HepG2 (cell line): Measurements from ENCODE around the gene MUCL3. TPM values are rescaled to one million over a fixed set of nuclear protein-coding genes. Genes with fewer than 3 reads are reported as not detected.
A peak's percentile ranks its signal among the peaks of the same experiment; 100 is the strongest.

Experiments used
- DZIP1 ChIP-seq: sonication (generic); formaldehyde crosslinking; IDR thresholded peaks from 2 replicates; pipeline ENCODE4 v1.5.0; 2020; ENCODE audit warnings: mild to moderate bottlenecking, missing genetic modification reagents
- NCOA2 ChIP-seq: sonication (generic); formaldehyde crosslinking; IDR thresholded peaks from 2 replicates; pipeline ENCODE4 v1.8.0; 2022; ENCODE audit warnings: inconsistent platforms
- NFKBIZ ChIP-seq: IDR thresholded peaks from 2 replicates; pipeline ENCODE4 v1.6.1; 2018; ENCODE audit warnings: missing genetic modification reagents, missing compliant biosample characterization
- TAF1 ChIP-seq: sonication (generic); formaldehyde crosslinking; IDR thresholded peaks from 2 replicates; pipeline ENCODE4 v1.4.0; 2020; ENCODE audit warnings: missing genetic modification reagents
- TEAD3 ChIP-seq: optimal IDR thresholded peaks from 2 replicates; pipeline ENCODE3; 2016; ENCODE audit warnings: borderline replicate concordance
- THAP11 ChIP-seq: IDR thresholded peaks from 2 replicates; pipeline ENCODE4 v1.6.1; 2016; ENCODE audit warnings: missing biosample characterization, missing genetic modification reagents
- ZC3H13 ChIP-seq: sonication (generic); formaldehyde crosslinking; IDR thresholded peaks from 2 replicates; pipeline ENCODE4 v1.8.1; 2023; ENCODE audit warnings: mild to moderate bottlenecking, missing genetic modification reagents, moderate library complexity
- ZFAT ChIP-seq: sonication (generic); formaldehyde crosslinking; conservative IDR thresholded peaks from 2 replicates; pipeline ENCODE4 v1.8.1; 2023; ENCODE audit warnings: missing genetic modification reagents, inconsistent platforms
- ZNF121 ChIP-seq: sonication (generic); formaldehyde crosslinking; IDR thresholded peaks from 2 replicates; pipeline ENCODE4 v1.5.0; 2020; ENCODE audit warnings: mild to moderate bottlenecking, missing genetic modification reagents
- ZNF207 ChIP-seq: fragments of 450-650 bp; IDR thresholded peaks from 2 replicates; pipeline ENCODE4 v1.6.1; 2016; ENCODE audit warnings: antibody characterized with exemption, borderline replicate concordance
- ZNF230 ChIP-seq: sonication (generic); formaldehyde crosslinking; IDR thresholded peaks from 2 replicates; pipeline ENCODE4 v1.4.0; 2020; ENCODE audit warnings: mild to moderate bottlenecking, missing genetic modification reagents
- ZNF234 ChIP-seq: sonication (generic); formaldehyde crosslinking; conservative IDR thresholded peaks from 2 replicates; pipeline ENCODE4 v1.5.1; 2020; ENCODE audit warnings: mild to moderate bottlenecking, missing genetic modification reagents
- ZNF333 ChIP-seq: sonication (generic); formaldehyde crosslinking; IDR thresholded peaks from 2 replicates; pipeline ENCODE4 v1.4.0; 2020; ENCODE audit warnings: mild to moderate bottlenecking, missing genetic modification reagents, borderline replicate concordance
- ZNF788 ChIP-seq: sonication (generic); formaldehyde crosslinking; IDR thresholded peaks from 2 replicates; pipeline ENCODE4 v1.5.0; 2020; ENCODE audit warnings: mild to moderate bottlenecking, missing genetic modification reagents, borderline replicate concordance
- ZSCAN25 ChIP-seq: sonication (generic); formaldehyde crosslinking; IDR thresholded peaks from 2 replicates; pipeline ENCODE4 v1.8.0; 2022; ENCODE audit warnings: mild to moderate bottlenecking, missing genetic modification reagents
- ZSCAN30 ChIP-seq: sonication (generic); formaldehyde crosslinking; IDR thresholded peaks from 2 replicates; pipeline ENCODE4 v1.5.0; 2020; ENCODE audit warnings: mild to moderate bottlenecking, missing genetic modification reagents
- polyA plus RNA-seq, 8 experiments: library from polyadenylated mRNA; depleted of rRNA in 3 of 8; stranded (reverse) in 7 of 8; unstranded in 1 of 8; fragments of >200 nt; fragmentation: Illumina TruSeq in 4 of 8; extraction: Trizol in 4 of 8; gene quantifications; 2 replicates each; pipeline versions ENCODE4 v1.2.1 to v1.2.3, GENCODE V29; 2011 to 2016; ENCODE audit warnings: low read depth in 4 of 8, missing spikeins in 1 of 8, mixed read lengths in 1 of 8; ENCODE audit not compliant: insufficient read depth in 1 of 8
- total RNA-seq, 5 experiments: library from RNA; depleted of rRNA; stranded (reverse); fragments of >200 nt; fragmentation: Illumina TruSeq; extraction: Trizol; gene quantifications; 2 replicates each; pipeline ENCODE4 v1.2.3, GENCODE V29; 2016; ENCODE audit warnings: low read depth in 1 of 5
- TF ChIP-seq, protein P1 (sequence below): sonication (generic); formaldehyde crosslinking; IDR thresholded peaks from 2 replicates; pipeline ENCODE4 v1.5.1; 2020; ENCODE audit warnings: missing genetic modification reagents, mild to moderate bottlenecking, borderline replicate concordance
- TF ChIP-seq, protein P2 (sequence below): sonication (generic); formaldehyde crosslinking; IDR thresholded peaks from 2 replicates; pipeline ENCODE4 v1.4.0; 2020; ENCODE audit warnings: mild to moderate bottlenecking, missing genetic modification reagents, borderline replicate concordance
- TF ChIP-seq, protein P3 (sequence below): sonication (generic); formaldehyde crosslinking; IDR thresholded peaks from 2 replicates; pipeline ENCODE4 v1.4.0; 2020; ENCODE audit warnings: missing genetic modification reagents; ENCODE audit errors: not compliant biosample characterization

Gene MUCL3
- total and polyA plus RNA-seq, 2 of the 13 experiments (the other 11 are each of a cell fraction or from before 2014, with no cell fraction given), result not detected

- TF ChIP-seq THAP11 (CRISPR knock-in tag) (peak; percentile 91), ZNF207 (no peak), ZNF230 (CRISPR knock-in tag) (peak; percentile 88), ZC3H13 (CRISPR knock-in tag) (peak; percentile 98), ZSCAN30 (CRISPR knock-in tag) (no peak; the same call in 1 of the 2 replicates), NFKBIZ (CRISPR knock-in tag) (peak; percentile 70), ZFAT (CRISPR knock-in tag) (peak; percentile 52; the same call in 1 of the 2 replicates), ZNF788 (CRISPR knock-in tag) (peak; percentile 85; the same call in 1 of the 2 replicates), TEAD3 (peak; percentile 98), NCOA2 (CRISPR knock-in tag) (peak; percentile 58), ZNF333 (CRISPR knock-in tag) (peak; percentile 99), ZSCAN25 (CRISPR knock-in tag) (peak; percentile 79), TAF1 (CRISPR knock-in tag) (peak; percentile 89), ZNF121 (CRISPR knock-in tag) (0 out of 2 replicates have a peak, but pooled peaks have one; percentile 28), DZIP1 (CRISPR knock-in tag) (peak; percentile 80; the same call in 1 of the 2 replicates), ZNF234 (0 out of 2 replicates have a peak, but pooled peaks have one; percentile 58)
- TF ChIP-seq, protein P1, sequence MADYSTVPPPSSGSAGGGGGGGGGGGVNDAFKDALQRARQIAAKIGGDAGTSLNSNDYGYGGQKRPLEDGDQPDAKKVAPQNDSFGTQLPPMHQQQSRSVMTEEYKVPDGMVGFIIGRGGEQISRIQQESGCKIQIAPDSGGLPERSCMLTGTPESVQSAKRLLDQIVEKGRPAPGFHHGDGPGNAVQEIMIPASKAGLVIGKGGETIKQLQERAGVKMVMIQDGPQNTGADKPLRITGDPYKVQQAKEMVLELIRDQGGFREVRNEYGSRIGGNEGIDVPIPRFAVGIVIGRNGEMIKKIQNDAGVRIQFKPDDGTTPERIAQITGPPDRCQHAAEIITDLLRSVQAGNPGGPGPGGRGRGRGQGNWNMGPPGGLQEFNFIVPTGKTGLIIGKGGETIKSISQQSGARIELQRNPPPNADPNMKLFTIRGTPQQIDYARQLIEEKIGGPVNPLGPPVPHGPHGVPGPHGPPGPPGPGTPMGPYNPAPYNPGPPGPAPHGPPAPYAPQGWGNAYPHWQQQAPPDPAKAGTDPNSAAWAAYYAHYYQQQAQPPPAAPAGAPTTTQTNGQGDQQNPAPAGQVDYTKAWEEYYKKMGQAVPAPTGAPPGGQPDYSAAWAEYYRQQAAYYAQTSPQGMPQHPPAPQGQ (CRISPR knock-in tag), result no peak
- TF ChIP-seq, protein P2, sequence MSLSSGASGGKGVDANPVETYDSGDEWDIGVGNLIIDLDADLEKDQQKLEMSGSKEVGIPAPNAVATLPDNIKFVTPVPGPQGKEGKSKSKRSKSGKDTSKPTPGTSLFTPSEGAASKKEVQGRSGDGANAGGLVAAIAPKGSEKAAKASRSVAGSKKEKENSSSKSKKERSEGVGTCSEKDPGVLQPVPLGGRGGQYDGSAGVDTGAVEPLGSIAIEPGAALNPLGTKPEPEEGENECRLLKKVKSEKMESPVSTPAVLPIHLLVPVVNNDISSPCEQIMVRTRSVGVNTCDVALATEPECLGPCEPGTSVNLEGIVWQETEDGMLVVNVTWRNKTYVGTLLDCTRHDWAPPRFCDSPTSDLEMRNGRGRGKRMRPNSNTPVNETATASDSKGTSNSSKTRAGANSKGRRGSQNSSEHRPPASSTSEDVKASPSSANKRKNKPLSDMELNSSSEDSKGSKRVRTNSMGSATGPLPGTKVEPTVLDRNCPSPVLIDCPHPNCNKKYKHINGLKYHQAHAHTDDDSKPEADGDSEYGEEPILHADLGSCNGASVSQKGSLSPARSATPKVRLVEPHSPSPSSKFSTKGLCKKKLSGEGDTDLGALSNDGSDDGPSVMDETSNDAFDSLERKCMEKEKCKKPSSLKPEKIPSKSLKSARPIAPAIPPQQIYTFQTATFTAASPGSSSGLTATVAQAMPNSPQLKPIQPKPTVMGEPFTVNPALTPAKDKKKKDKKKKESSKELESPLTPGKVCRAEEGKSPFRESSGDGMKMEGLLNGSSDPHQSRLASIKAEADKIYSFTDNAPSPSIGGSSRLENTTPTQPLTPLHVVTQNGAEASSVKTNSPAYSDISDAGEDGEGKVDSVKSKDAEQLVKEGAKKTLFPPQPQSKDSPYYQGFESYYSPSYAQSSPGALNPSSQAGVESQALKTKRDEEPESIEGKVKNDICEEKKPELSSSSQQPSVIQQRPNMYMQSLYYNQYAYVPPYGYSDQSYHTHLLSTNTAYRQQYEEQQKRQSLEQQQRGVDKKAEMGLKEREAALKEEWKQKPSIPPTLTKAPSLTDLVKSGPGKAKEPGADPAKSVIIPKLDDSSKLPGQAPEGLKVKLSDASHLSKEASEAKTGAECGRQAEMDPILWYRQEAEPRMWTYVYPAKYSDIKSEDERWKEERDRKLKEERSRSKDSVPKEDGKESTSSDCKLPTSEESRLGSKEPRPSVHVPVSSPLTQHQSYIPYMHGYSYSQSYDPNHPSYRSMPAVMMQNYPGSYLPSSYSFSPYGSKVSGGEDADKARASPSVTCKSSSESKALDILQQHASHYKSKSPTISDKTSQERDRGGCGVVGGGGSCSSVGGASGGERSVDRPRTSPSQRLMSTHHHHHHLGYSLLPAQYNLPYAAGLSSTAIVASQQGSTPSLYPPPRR (CRISPR knock-in tag), result peak; percentile 50
- TF ChIP-seq, protein P3, sequence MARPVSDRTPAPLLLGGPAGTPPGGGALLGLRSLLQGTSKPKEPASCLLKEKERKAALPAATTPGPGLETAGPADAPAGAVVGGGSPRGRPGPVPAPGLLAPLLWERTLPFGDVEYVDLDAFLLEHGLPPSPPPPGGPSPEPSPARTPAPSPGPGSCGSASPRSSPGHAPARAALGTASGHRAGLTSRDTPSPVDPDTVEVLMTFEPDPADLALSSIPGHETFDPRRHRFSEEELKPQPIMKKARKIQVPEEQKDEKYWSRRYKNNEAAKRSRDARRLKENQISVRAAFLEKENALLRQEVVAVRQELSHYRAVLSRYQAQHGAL (CRISPR knock-in tag), result peak; percentile 88
Observed at GRCh38 chr6:30914076-30914853, 26.5 kb upstream of the MUCL3 start, which contains the start of gene VARS2 (continued).
